Measurements from ENCODE around the gene RNF32.
"Not testable (repeated sequence)": the region's sequence is repeated elsewhere in the genome, so short reads cannot be mapped to it uniquely, and the experiment has no call there.

The RNF32 gene

GRCh38 chr7:156616269-156617202, 24.0 kb upstream of the RNF32 start:
- H3K79me2 ChIP-seq (ENCODE audit: control insufficient read depth, insufficient read depth, low read length, unreplicated experiment), result no peaks in the 10 kb centered on the region
- no peaks in the 10 kb centered on the region for H3K36me3 ChIP-seq (ENCODE audit: insufficient read depth, low read length)
- no peak overlapping the region for H3K27ac ChIP-seq (ENCODE audit: low read depth, low read length)
- no peaks in the 10 kb centered on the region for H3K4me1 ChIP-seq (ENCODE audit: control insufficient read depth, insufficient read depth, low read length, unreplicated experiment)
- H3K27me3 ChIP-seq (ENCODE audit: insufficient read depth, low read length), result peaks cover 27% of the 10 kb centered on the region
- H3K4me3 ChIP-seq (ENCODE audit: low read depth, low read length), result peak overlapping the region; percentile 69
- H2AFZ ChIP-seq (ENCODE audit: low read length, unreplicated experiment), result no peak overlapping the region

- Histone ChIP-seq H3K4me1 (ENCODE audit: control insufficient read depth, insufficient read depth, low read length, unreplicated experiment) (no peaks in the 10 kb centered on the region), H3K27me3 (ENCODE audit: insufficient read depth, low read length) (peaks cover 27% of the 10 kb centered on the region), H3K79me2 (ENCODE audit: control insufficient read depth, insufficient read depth, low read length, unreplicated experiment) (no peaks in the 10 kb centered on the region), H2AFZ (ENCODE audit: low read length, unreplicated experiment) (no peak overlapping the region), H3K4me3 (ENCODE audit: low read depth, low read length) (peak overlapping the region; percentile 69), H3K36me3 (ENCODE audit: insufficient read depth, low read length) (no peaks in the 10 kb centered on the region), H3K27ac (ENCODE audit: low read depth, low read length) (no peak overlapping the region)
Observed at GRCh38 chr7:156617215-156617614, 23.4 kb upstream of the RNF32 start.

GRCh38 chr7:156618078-156618779, 22.3 kb upstream of the RNF32 start:
- H3K4me1 ChIP-seq (ENCODE audit: control insufficient read depth, insufficient read depth, low read length, unreplicated experiment), result no peaks in the 10 kb centered on the region
- H3K4me3 ChIP-seq (ENCODE audit: low read depth, low read length), result no peak overlapping the region
- no peak overlapping the region for H2AFZ ChIP-seq (ENCODE audit: low read length, unreplicated experiment)
- H3K27ac ChIP-seq (ENCODE audit: low read depth, low read length), result no peak overlapping the region
- no peaks in the 10 kb centered on the region for H3K79me2 ChIP-seq (ENCODE audit: control insufficient read depth, insufficient read depth, low read length, unreplicated experiment)
- peaks cover 27% of the 10 kb centered on the region for H3K27me3 ChIP-seq (ENCODE audit: insufficient read depth, low read length)
- H3K36me3 ChIP-seq (ENCODE audit: insufficient read depth, low read length), result no peaks in the 10 kb centered on the region

- Histone ChIP-seq H2AFZ (ENCODE audit: low read length, unreplicated experiment) (no peak overlapping the region), H3K27ac (ENCODE audit: low read depth, low read length) (no peak overlapping the region), H3K27me3 (ENCODE audit: insufficient read depth, low read length) (peaks cover 27% of the 10 kb centered on the region), H3K36me3 (ENCODE audit: insufficient read depth, low read length) (no peaks in the 10 kb centered on the region), H3K4me1 (ENCODE audit: control insufficient read depth, insufficient read depth, low read length, unreplicated experiment) (no peaks in the 10 kb centered on the region), H3K4me3 (ENCODE audit: low read depth, low read length) (no peak overlapping the region), H3K79me2 (ENCODE audit: control insufficient read depth, insufficient read depth, low read length, unreplicated experiment) (no peaks in the 10 kb centered on the region)
Observed at GRCh38 chr7:156618780-156619367, 21.7 kb upstream of the RNF32 start.

GRCh38 chr7:156619488-156620290, 20.9 kb upstream of the RNF32 start:
- not testable (repeated sequence) for H3K36me3 ChIP-seq (ENCODE audit: insufficient read depth, low read length); H2AFZ ChIP-seq (ENCODE audit: low read length, unreplicated experiment); H3K4me1 ChIP-seq (ENCODE audit: control insufficient read depth, insufficient read depth, low read length, unreplicated experiment); H3K27ac ChIP-seq (ENCODE audit: low read depth, low read length); H3K79me2 ChIP-seq (ENCODE audit: control insufficient read depth, insufficient read depth, low read length, unreplicated experiment); H3K4me3 ChIP-seq (ENCODE audit: low read depth, low read length)
- peaks cover 27% of the 10 kb centered on the region for H3K27me3 ChIP-seq (ENCODE audit: insufficient read depth, low read length)

GRCh38 chr7:156620291-156620675, 20.3 kb upstream of the RNF32 start:
- Histone ChIP-seq H3K36me3 (ENCODE audit: insufficient read depth, low read length) (no peaks in the 10 kb centered on the region), H3K4me3 (ENCODE audit: low read depth, low read length) (no peak overlapping the region), H3K4me1 (ENCODE audit: control insufficient read depth, insufficient read depth, low read length, unreplicated experiment) (no peaks in the 10 kb centered on the region), H2AFZ (ENCODE audit: low read length, unreplicated experiment) (no peak overlapping the region), H3K27ac (ENCODE audit: low read depth, low read length) (no peak overlapping the region), H3K79me2 (ENCODE audit: control insufficient read depth, insufficient read depth, low read length, unreplicated experiment) (no peaks in the 10 kb centered on the region), H3K27me3 (ENCODE audit: insufficient read depth, low read length) (peaks cover 23% of the 10 kb centered on the region)

- H3K36me3 ChIP-seq (ENCODE audit: insufficient read depth, low read length), result no peaks in the 10 kb centered on the region
- no peak overlapping the region for H3K27ac ChIP-seq (ENCODE audit: low read depth, low read length)
- H3K79me2 ChIP-seq (ENCODE audit: control insufficient read depth, insufficient read depth, low read length, unreplicated experiment), result no peaks in the 10 kb centered on the region
- no peak overlapping the region for H3K4me3 ChIP-seq (ENCODE audit: low read depth, low read length)
- H3K27me3 ChIP-seq (ENCODE audit: insufficient read depth, low read length), result peaks cover 12% of the 10 kb centered on the region
- H3K4me1 ChIP-seq (ENCODE audit: control insufficient read depth, insufficient read depth, low read length, unreplicated experiment), result no peaks in the 10 kb centered on the region
- H2AFZ ChIP-seq (ENCODE audit: low read length, unreplicated experiment), result no peak overlapping the region
Observed at GRCh38 chr7:156621652-156622051, 18.9 kb upstream of the RNF32 start.

- no peaks in the 10 kb centered on the region for H3K79me2 ChIP-seq (ENCODE audit: control insufficient read depth, insufficient read depth, low read length, unreplicated experiment)
- H3K4me1 ChIP-seq (ENCODE audit: control insufficient read depth, insufficient read depth, low read length, unreplicated experiment), result no peaks in the 10 kb centered on the region
- H3K4me3 ChIP-seq (ENCODE audit: low read depth, low read length), result no peak overlapping the region
- H2AFZ ChIP-seq (ENCODE audit: low read length, unreplicated experiment), result no peak overlapping the region
- H3K36me3 ChIP-seq (ENCODE audit: insufficient read depth, low read length), result no peaks in the 10 kb centered on the region
- no peak overlapping the region for H3K27ac ChIP-seq (ENCODE audit: low read depth, low read length)
- H3K27me3 ChIP-seq (ENCODE audit: insufficient read depth, low read length), result no peaks in the 10 kb centered on the region
Observed at GRCh38 chr7:156625580-156625979, 15.0 kb upstream of the RNF32 start.

GRCh38 chr7:156626220-156626895, 14.2 kb upstream of the RNF32 start:
- Histone ChIP-seq H3K27ac (ENCODE audit: low read depth, low read length) (no peak overlapping the region), H3K79me2 (ENCODE audit: control insufficient read depth, insufficient read depth, low read length, unreplicated experiment) (no peaks in the 10 kb centered on the region), H3K27me3 (ENCODE audit: insufficient read depth, low read length) (no peaks in the 10 kb centered on the region), H3K36me3 (ENCODE audit: insufficient read depth, low read length) (no peaks in the 10 kb centered on the region), H2AFZ (ENCODE audit: low read length, unreplicated experiment) (no peak overlapping the region), H3K4me1 (ENCODE audit: control insufficient read depth, insufficient read depth, low read length, unreplicated experiment) (no peaks in the 10 kb centered on the region), H3K4me3 (ENCODE audit: low read depth, low read length) (no peak overlapping the region)

- H3K27me3 ChIP-seq (ENCODE audit: insufficient read depth, low read length), result no peaks in the 10 kb centered on the region
- no peak overlapping the region for H2AFZ ChIP-seq (ENCODE audit: low read length, unreplicated experiment)
- H3K36me3 ChIP-seq (ENCODE audit: insufficient read depth, low read length), result no peaks in the 10 kb centered on the region
- no peak overlapping the region for H3K4me3 ChIP-seq (ENCODE audit: low read depth, low read length)
- H3K4me1 ChIP-seq (ENCODE audit: control insufficient read depth, insufficient read depth, low read length, unreplicated experiment), result no peaks in the 10 kb centered on the region
- no peaks in the 10 kb centered on the region for H3K79me2 ChIP-seq (ENCODE audit: control insufficient read depth, insufficient read depth, low read length, unreplicated experiment)
- H3K27ac ChIP-seq (ENCODE audit: low read depth, low read length), result no peak overlapping the region
Observed at GRCh38 chr7:156628562-156628961, 12.0 kb upstream of the RNF32 start.
